Activated effector memory CD4-positive, alpha-beta T cell treated with anti-CD3 and anti-CD28 coated beads, Interleukin-2, amount 50 U/mL, for 16 hours (primary cell): ENCODE data around the gene CLDN9.

Experiments used
- DNase-seq: peaks from one replicate; pipeline ENCODE4 v3.0.0-alpha.2; 2020

CLDN9 gene

GRCh38 chr16:2999929-3000328, 12.8 kb upstream of the CLDN9 start:
- no peak for DNase-seq

- DNase-seq, result no peak
Measured at GRCh38 chr16:3000540-3000939, 12.2 kb upstream of the CLDN9 start.

DNA sequence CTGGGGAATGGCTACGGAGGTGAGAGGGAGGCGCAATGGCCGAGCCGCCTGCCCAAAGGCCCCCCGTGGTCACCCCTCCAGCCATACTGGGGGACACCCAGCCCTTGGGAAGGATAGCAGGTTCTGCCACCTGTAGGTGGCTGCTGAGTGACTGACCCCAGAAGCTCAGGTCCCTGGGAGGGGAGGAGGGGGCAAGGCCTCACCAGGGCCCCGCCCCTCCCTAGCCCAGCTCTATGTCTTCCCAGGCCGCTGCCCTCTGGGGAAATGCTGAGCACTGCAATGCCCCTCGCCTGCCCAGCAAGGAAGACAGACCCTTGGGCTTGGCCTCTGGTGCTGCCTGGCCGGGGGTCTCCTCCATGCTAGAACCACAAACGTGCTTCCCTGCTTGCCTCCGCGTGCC, 11.4 kb upstream of the CLDN9 start:
- no peak for DNase-seq

DNA sequence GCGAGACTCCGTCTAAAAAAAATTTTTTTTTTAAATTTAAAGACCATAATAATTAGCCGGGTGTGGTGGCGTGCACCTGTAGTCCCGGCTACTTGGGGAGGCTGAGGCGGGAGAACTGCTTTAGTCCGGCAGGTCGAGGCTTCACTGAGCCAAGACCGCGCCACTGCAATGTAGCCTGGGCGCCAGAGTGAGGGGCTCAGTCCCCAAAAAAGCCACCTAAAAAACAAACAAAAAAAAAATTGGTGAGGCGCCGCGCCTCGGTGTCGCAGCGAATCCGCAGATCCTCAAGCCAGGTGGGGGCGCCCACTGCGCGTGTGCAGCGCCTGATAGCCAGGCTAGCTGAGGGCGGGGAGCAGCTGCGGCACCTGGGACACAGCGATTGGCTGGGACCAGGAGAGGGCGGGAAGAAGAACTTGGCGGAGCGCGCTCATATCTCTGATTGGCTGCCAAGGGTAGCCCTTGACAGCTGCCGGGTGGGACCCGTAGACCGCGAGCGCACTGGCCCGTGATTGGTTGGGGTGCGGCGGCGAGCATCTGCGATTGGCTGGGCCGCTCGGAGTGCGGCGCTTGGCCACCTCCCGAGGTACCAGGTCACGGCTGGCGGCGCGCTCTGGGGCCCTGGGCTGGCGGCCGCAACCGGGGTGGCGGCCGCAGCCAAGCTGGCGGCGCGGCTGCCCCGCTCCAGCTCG, 9.0 kb upstream of the CLDN9 start:
- peak; percentile 99 for DNase-seq

- DNase-seq, result no peak
Measured at GRCh38 chr16:3004319-3004718, 8.4 kb upstream of the CLDN9 start.

GRCh38 chr16:3004781-3005284, 7.9 kb upstream of the CLDN9 start:
- DNase-seq, result peak; percentile 69

DNA sequence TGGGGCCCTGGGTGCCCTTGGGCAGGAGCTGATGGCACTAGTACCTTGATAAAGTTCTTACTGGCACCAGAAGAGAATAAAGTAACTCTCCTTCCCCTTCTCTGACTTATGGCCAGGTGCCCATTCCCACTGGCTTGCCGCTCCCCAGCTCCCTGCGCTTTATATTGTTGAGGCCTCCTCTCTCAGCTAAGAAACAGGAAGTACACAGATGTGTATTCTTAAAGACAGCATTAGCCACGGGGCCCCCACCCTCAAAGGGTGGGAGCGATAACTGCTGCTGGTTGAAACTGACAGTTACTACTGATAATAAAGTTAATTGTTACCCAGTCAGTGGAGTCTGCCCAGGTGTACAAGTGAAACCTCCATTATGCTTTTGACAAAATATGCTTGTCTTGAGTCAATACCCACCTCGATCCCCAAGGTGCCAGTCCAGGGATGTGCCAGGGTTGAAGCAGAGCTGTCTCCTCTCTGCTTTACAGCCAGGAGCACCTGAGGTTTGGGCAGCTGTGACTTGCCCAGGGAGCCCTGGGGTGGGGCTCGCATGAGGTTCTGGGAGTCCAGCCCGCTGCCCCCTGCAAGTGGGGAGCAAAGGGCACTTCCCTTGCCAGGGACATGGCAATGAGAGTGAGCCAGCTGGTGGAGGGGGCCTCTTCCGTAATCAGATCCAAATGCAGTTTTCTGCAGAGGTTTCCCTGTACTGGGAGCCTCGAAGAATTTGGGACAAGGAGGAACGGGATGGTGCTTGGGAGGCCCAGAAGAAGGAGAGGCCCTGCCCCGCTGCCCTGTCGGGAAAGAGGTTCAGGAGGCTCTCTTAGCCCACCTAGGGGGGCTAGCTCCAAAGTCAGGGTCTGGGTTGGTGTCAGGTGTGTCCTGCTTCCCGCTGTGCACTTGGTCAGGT, 5.4 kb upstream of the CLDN9 start:
- no peak for DNase-seq

GRCh38 chr16:3007957-3008689, 4.6 kb upstream of the CLDN9 start:
- no peak for DNase-seq

GRCh38 chr16:3008690-3009037, 4.1 kb upstream of the CLDN9 start:
- no peak for DNase-seq

DNA sequence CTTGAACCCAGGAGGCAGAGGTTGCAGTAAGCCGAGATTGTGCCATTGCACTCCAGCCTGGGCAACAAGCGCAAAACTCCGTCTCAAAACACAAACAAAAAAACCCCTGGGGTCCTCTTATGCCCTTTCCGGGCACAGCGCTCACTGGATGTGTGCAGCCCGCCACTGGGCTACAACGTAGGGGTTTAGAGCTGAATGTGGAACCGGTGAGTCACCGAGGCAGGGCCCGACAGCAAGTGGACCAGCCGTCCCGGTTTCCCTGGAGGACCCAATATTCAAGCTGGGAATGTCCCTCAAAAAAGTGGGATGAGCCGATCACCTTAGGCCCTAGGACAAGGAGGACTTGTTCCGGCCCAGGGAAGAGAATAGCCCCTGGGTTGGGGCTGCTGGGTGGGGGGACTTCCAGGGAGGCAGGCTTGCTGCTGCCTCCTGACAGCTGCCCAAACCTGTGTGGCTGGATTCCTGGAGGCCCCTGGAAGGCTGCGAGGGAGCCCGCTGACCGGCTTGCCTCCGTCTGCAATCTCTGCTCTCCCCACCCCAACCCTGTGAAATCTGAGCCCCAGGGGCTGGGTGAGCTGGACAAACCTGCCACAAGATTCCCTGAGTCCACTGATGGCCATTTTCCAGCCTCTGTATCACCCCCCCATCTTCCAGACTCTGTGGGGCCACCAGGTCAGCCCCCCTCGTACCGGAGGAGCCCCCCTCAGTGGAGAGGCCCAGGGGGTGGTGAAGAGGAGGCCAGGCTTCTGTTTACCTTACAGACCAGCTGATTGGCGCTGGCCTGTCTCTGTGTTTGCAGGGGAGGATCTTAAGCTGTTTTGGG, 2.9 kb upstream of the CLDN9 start:
- no peak for DNase-seq

DNA sequence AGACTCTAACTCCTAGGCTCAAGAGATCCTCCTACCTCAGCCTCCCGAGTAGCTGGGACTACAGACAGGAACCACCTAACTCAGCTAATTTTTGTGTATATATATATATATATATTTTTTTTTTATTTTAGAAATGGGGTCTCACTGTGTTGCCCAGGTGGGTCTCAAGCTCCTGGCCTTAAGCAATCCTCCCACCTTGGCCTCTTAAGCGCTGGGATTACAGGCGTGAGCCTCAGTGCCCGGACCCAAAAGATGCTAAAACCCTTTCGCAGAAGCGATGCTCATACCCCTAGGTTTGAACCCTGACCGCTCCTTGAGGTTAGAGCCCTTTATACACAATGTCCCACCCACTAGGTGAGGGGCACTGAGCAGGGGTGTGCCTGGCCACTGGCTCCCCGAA, 2.2 kb upstream of the CLDN9 start:
- no peak for DNase-seq

DNA sequence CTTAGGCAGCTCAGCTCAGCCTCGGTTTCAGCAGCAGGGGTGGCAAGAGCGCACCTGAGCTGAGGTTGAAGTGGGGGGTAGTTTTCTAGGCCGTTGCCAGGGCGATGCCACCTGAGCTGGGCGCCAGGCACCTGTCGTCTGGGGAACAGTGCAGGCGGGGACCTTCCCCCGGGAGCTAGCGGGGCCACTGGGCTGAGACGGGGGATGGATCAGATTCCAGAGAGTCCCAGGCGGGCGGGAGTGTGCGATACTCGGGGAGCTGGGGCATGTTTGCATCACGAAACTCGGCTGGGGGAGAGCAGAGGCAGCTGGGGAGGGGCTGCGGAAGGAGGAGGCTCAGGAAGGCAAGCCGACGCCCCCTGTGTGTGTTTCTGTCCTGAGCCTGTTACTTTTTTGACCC, 477 bp upstream of the CLDN9 start:
- no peak for DNase-seq

- DNase-seq, result no peak
Measured at GRCh38 chr16:3013491-3013951, 798 bp downstream of the CLDN9 start.

DNA sequence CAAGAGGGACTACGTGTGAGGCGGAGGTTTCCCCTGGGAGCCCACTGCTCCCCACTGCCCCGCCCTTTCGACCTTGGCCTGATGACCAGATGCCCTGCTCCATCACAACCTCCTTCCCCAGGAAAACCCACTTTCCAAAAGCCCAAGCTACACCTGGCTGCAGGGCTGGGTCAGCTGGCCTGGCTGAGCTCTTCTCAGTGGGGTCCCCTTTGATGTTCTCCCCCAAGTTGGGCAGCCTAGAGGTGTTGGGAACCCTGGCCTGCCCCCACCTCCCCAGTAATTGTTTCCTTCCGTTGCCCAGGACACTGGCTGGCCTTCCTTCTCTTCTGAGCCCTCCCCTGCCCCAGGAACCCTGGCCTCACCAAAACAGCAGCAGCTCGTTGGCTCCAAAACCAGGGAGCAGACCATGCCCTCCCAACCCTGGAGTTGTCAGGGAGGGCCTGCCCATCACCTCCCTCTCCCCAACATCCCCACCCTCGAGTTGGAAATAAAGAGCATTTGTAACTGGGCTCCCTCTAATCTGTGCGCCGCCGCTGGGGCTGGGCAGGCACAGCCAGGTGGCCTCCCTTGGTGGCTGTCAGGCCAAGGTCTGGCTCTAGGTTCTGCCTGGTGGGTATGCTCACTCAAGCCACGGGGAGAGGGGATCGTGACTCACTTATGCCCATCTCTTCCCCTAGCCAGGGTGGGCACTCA, 1.4 kb downstream of the CLDN9 start:
- no peak for DNase-seq

DNA sequence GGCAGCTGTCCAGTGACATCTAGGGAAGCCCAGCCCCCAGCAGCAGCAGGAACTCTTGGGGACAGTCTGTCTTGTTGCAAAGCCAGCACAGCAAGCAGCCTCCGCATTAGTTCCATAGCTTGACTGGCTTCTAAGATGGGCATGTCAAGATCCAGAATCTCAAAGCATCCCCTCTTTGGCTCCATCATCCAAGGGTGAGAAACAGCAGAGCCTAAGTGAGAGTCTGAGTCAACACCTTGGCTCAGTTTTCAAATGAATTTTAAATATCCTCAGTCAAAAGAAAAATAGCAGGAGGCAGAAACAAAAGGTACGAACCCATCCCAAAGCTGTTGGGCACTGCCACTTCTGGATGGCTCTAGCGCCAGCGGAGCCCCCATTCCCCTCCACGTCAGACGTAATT, 2.2 kb downstream of the CLDN9 start:
- no peak for DNase-seq

DNA sequence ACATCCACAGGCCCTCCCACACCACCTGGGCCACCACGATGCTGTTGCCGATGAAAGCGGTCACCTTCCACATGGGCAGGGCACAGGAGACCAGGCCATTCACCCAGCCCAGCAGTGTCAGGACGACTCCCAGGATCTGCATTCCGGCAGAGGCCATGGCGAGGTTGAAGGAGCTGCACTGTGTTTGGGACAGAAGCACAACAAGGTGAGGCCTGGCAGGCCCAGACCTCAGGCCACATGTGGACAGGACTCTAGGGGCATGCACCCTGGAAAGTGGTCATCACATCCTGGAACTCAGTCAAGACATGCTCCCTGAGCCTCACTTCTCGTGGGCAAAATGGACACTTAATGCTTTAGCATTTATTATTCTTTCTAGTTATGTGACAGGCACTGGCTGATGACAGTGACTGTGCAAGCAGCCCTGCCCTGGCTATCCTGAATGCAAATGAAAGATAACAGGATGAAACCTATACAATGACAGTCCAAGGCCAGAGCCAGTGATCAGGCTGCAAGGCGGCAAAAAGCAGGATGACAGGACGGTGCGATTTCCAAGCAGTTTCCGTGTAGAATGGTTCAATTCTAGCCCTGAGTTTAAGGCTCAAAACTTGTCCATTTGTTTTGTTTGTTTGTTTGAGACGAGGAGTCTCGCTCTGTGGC, 3.3 kb downstream of the CLDN9 start:
- no peak for DNase-seq

DNA sequence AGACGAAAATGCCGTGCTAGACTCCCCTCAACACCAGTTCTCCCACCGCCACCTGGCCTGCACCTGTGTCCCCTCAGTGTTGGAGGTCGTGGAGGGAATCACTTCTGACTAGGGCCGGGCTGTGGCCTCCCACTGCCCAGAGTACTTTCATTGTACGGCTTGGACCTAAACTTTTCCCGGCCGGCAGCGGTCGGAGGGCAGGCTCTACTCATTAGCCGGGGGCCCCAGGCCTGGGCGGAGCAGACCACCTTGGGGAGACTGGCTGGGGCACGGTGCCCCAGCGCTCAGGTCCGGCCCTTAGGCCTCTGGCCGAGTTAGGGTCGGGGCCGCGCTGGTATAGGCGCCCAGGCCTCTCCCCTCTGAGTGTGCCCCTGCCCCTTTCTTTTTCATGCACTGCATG, 4.6 kb downstream of the CLDN9 start:
- DNase-seq, result no peak

- DNase-seq, result peak; percentile 75
Measured at GRCh38 chr16:3017794-3018506, 5.2 kb downstream of the CLDN9 start, which contains the start of gene CLDN6. Gene CLDN6, minus strand, starts transcription at chr16:3018183. Its CDS starts 2,162 bp downstream, at chr16:3016021.

- DNase-seq, result no peak
Measured at GRCh38 chr16:3019594-3020246, 7.0 kb downstream of the CLDN9 start.

DNA sequence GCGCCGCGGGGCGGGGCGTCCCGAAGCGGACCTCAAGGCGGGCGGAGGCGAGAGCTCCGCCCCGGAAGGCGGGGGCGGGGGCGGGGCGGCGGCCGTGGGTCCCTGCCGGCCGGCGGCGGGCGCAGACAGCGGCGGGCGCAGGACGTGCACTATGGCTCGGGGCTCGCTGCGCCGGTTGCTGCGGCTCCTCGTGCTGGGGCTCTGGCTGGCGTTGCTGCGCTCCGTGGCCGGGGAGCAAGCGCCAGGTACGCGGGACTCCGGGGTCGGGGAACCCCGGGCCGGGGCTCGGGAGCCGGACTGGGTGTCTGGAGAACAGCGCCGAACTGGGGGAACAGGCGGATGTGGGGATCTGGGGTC, 7.5 kb downstream of the CLDN9 start, which contains the start of gene TNFRSF12A:
TNFRSF12A (plus strand) TSS at position 122 of the 357 bp plus-strand sequence; CDS start at position 152, 30 bp downstream.
- DNase-seq, result peak; percentile 89
